B cell (primary cell): Measurements from ENCODE around the gene DBR1. TPM values are rescaled to one million over a fixed set of nuclear protein-coding genes. Genes with fewer than 3 reads are reported as not detected.

Experiments
- ATAC-seq: fragments of 200-7000 bp; cut with Tn5 transposase; one replicate; pipeline ENCODE4 v1.10.0; 2021; ENCODE audit warnings: low read depth, mild to moderate bottlenecking, moderate number of reproducible peaks, moderate library complexity
- CTCF ChIA-PET: fragments of 350-600 bp; sonication (Branson Sonifier 250); formaldehyde crosslinking; loops from one replicate; lab custom pipeline; 2021; ENCODE audit warnings: antibody characterized with exemption, inconsistent platforms; lab: Charles Lee
- POLR2A ChIA-PET: fragments of 350-600 bp; sonication (Branson Sonifier 250); formaldehyde crosslinking; loops from one replicate; lab custom pipeline; 2021; ENCODE audit warnings: antibody characterized with exemption; lab: Charles Lee
- DNase-seq: peaks from one replicate; pipeline ENCODE4 v3.0.0; 2013
- H2AFZ ChIP-seq: 2 replicates; pipeline ENCODE4 v1.6.1; 2012; ENCODE audit warnings: mild to moderate bottlenecking, low read depth, low read length; ENCODE audit not compliant: insufficient read depth, poor library complexity, severe bottlenecking
- H3K27ac ChIP-seq, 2 donors: 1 replicate in 1 of 2; 2 replicates in 1 of 2; pipeline ENCODE4 v1.5.1; 2012 to 2013; ENCODE audit warnings: low read length in 2 of 2, mild to moderate bottlenecking in 2 of 2, moderate library complexity in 1 of 2
- H3K27me3 ChIP-seq, 4 experiments: fragments of 200-600 bp in 1 of 4; sonication (generic) in 1 of 4; replicated peaks in 1 of 4; 1 replicate in 2 of 4; 2 replicates in 2 of 4; pipeline versions ENCODE4 v1.6.1 to v1.7.0; 2013 to 2016; ENCODE audit warnings: low read length in 3 of 4, mild to moderate bottlenecking in 2 of 4, mixed read lengths in 1 of 4, moderate library complexity in 1 of 4; ENCODE audit not compliant: insufficient read depth in 4 of 4, control insufficient read depth in 3 of 4; ENCODE audit errors: control extremely low read depth in 1 of 4
- H3K36me3 ChIP-seq, 2 experiments: replicated peaks in 1 of 2; 1 replicate in 1 of 2; 2 replicates in 1 of 2; pipeline versions ENCODE4 v1.6.1 to v1.7.1; 2013; ENCODE audit warnings: low read length in 1 of 2; ENCODE audit not compliant: insufficient read depth in 2 of 2, control insufficient read depth in 1 of 2; ENCODE audit errors: control extremely low read depth in 1 of 2, extremely low read depth in 1 of 2
- H3K4me1 ChIP-seq, 2 donors: fragments of 200-600 bp in 1 of 2; sonication (generic) in 1 of 2; 1 replicate in 1 of 2; 2 replicates in 1 of 2; pipeline versions ENCODE4 v1.5.1 to v1.6.1; 2013 to 2017; ENCODE audit warnings: low read length in 2 of 2; ENCODE audit not compliant: control insufficient read depth in 2 of 2, insufficient read depth in 2 of 2
- H3K4me2 ChIP-seq: replicated peaks from 2 replicates; pipeline ENCODE3; 2012; ENCODE audit warnings: mild to moderate bottlenecking, low read depth, low read length; ENCODE audit not compliant: poor library complexity, severe bottlenecking
- H3K4me3 ChIP-seq, 5 experiments: fragments of 200-600 bp in 1 of 5; sonication (generic) in 1 of 5; 1 replicate in 3 of 5; 2 replicates in 2 of 5; pipeline versions ENCODE4 v1.5.1 to v1.7.0; 2011 to 2016; ENCODE audit warnings: low read length in 4 of 5, mild to moderate bottlenecking in 4 of 5, low read depth in 2 of 5, control low read depth in 1 of 5, moderate library complexity in 1 of 5; ENCODE audit not compliant: insufficient read depth in 1 of 5; ENCODE audit errors: control extremely low read depth in 1 of 5, extremely low read depth in 1 of 5
- H3K79me2 ChIP-seq: fragments of 200-600 bp; sonication (generic); one replicate; pipeline ENCODE4 v1.6.0; 2016; ENCODE audit warnings: low read length; ENCODE audit not compliant: control insufficient read depth, insufficient read depth
- H3K9ac ChIP-seq: fragments of 200-600 bp; sonication (generic); 2 replicates; pipeline ENCODE4 v1.6.1; 2017; ENCODE audit warnings: mild to moderate bottlenecking, low read length, moderate library complexity
- H3K9me3 ChIP-seq, 3 donors: one replicate each; pipeline versions ENCODE4 v1.6.1 to v1.7.1; 2013; ENCODE audit warnings: low read length in 2 of 3; ENCODE audit not compliant: control insufficient read depth in 2 of 3, insufficient read depth in 1 of 3; ENCODE audit errors: control extremely low read depth in 1 of 3
- H4K20me1 ChIP-seq: 2 replicates; pipeline ENCODE4 v1.6.0; 2012; ENCODE audit warnings: mild to moderate bottlenecking, low read length; ENCODE audit not compliant: insufficient read depth, control insufficient read depth, poor library complexity, severe bottlenecking
- H3K27ac Mint-ChIP-seq: one replicate; pipeline ENCODE4 v1.8.0; 2021; ENCODE audit warnings: mixed read lengths
- H3K27me3 Mint-ChIP-seq: one replicate; pipeline ENCODE4 v1.8.0; 2021; ENCODE audit warnings: mixed read lengths
- H3K4me1 Mint-ChIP-seq: one replicate; pipeline ENCODE4 v1.8.0; 2021; ENCODE audit warnings: mixed read lengths
- H3K4me3 Mint-ChIP-seq: one replicate; pipeline ENCODE4 v1.8.0; 2021; ENCODE audit warnings: mixed read lengths
- H3K9me3 Mint-ChIP-seq: one replicate; pipeline ENCODE4 v1.8.0; 2022; ENCODE audit warnings: mixed read lengths; ENCODE audit not compliant: insufficient read depth
- CTCF ChIP-seq: fragments of 200-600 bp; IDR thresholded peaks from one replicate; pipeline ENCODE4 v1.8.0; 2022; ENCODE audit warnings: antibody characterized with exemption, mild to moderate bottlenecking
- EZH2 ChIP-seq: IDR thresholded peaks from 2 replicates; pipeline ENCODE4 v1.6.1; 2012; ENCODE audit warnings: borderline replicate concordance, low read depth, mild to moderate bottlenecking, moderate library complexity, low read length; ENCODE audit not compliant: insufficient read depth, poor library complexity, severe bottlenecking
- WGBS: methylation state at CpG from one replicate; pipeline ENCODE4 v1.1.5; 2013; ENCODE audit warnings: missing lambda C conversion rate; ENCODE audit not compliant: insufficient coverage; 5-methylcytosine and 5-hydroxymethylcytosine counted together
- intact Hi-C: fragments of 100-400 bp; cut with micrococcal nuclease; formaldehyde crosslinking; loops from one replicate; pipeline ENCODE4 v1.10.0; 2022
- polyA plus RNA-seq: library from polyadenylated mRNA; depleted of rRNA; stranded (reverse); fragments of >200 nt; gene quantifications from 2 replicates; pipeline ENCODE4 v1.2.3, GENCODE V29; 2012
- total RNA-seq, 2 donors: library from RNA; stranded (reverse); fragments of 120-200 nt in 1 of 2; gene quantifications; 1 replicate in 1 of 2; 2 replicates in 1 of 2; pipeline versions ENCODE4 v1.2.3 to v1.2.4, GENCODE V29; 2013 to 2022

The DBR1 gene
- total and polyA plus RNA-seq, 2 donors (not counting 1 experiment from before 2014, with no cell fraction given): 7.5 to 22.6 TPM

DNA sequence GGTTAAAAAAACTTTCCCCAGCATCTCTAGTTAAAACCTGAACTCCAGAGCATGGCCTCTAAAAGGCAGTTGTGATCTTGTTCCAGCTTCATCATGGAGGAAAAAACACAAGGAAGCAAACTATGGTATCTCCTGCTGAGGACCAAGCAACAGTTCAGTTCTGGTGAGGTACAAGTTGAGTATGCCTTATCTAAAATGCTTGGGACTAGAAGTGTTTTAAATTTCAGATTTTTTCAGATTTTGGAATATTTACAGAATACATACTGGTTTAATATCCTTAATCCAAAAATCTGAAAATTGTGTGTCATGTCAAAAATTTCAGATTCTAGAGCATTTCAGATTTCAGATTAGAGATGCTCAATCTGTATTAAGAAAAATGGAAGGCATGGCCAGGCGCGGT lies 9.7 kb downstream of the DBR1 start:
- Histone ChIP-seq H3K36me3 (peaks cover 22 to 61% of the 10 kb centered on the region in 2 experiments), H4K20me1 (no peaks in the 10 kb centered on the region), H3K79me2 (no peaks in the 10 kb centered on the region), H2AFZ (no peak overlapping the region), H3K4me3 (no peak overlapping the region), H3K27me3 (no peaks in the 10 kb centered on the region), H3K9ac (no peak overlapping the region), H3K9me3 (no peaks in the 10 kb centered on the region), H3K4me1 (no peaks in the 10 kb centered on the region), H3K4me2 (no peak overlapping the region), H3K27ac (no peak overlapping the region)
- no peak for TF ChIP-seq EZH2
- TF ChIP-seq CTCF: no peak
- intact Hi-C loops: no loop called here
- Mint-ChIP-seq H3K4me3 (no peak overlapping the region), H3K9me3 (no peaks in the 10 kb centered on the region), H3K27me3 (no peaks in the 10 kb centered on the region), H3K4me1 (no peaks in the 10 kb centered on the region), H3K27ac (no peak overlapping the region)
- DNase-seq (no peak), ATAC-seq (no peak)
- WGBS: 100% methylated on average over 2 of the region's 2 CpGs
- ChIA-PET POLR2A (no interaction called here), CTCF (no interaction called here)

GRCh38 chr3:138157743-138158142 lies 17.0 kb downstream of the DBR1 start:
- Histone ChIP-seq H2AFZ (no peak overlapping the region), H3K27ac (no peak overlapping the region), H3K36me3 (peaks cover 2 to 13% of the 10 kb centered on the region in 2 experiments), H3K27me3 (no peaks in the 10 kb centered on the region), H3K79me2 (no peaks in the 10 kb centered on the region), H3K4me2 (no peak overlapping the region), H3K4me3 (no peak overlapping the region), H3K9ac (no peak overlapping the region), H3K4me1 (no peaks in the 10 kb centered on the region), H3K9me3 (peaks cover 1 to 7% (median 2%) of the 10 kb centered on the region in 3 donors), H4K20me1 (no peaks in the 10 kb centered on the region)
- CTCF ChIA-PET: no interaction called here
- POLR2A ChIA-PET: no interaction called here
- H3K27me3 Mint-ChIP-seq: no peaks in the 10 kb centered on the region
- DNase-seq (no peak), ATAC-seq (no peak)
- no peak overlapping the region for H3K27ac Mint-ChIP-seq
- H3K4me3 Mint-ChIP-seq: no peak overlapping the region
- peaks cover 9% of the 10 kb centered on the region for H3K9me3 Mint-ChIP-seq
- no peak for TF ChIP-seq CTCF
- TF ChIP-seq EZH2: no peak
- no peaks in the 10 kb centered on the region for H3K4me1 Mint-ChIP-seq
- 93% methylated on average over 3 of the region's 4 CpGs for WGBS
- intact Hi-C loops: no loop called here
